HG02610 (cell line): ENCODE results near the gene RPL31.
"Not testable (repeated sequence)": the region's sequence is repeated elsewhere in the genome, so short reads cannot be mapped to it uniquely, and the experiment has no call there.

Experiments used
- ATAC-seq: cut with Tn5 transposase; IDR thresholded peaks from one replicate; pipeline ENCODE4 v1.9.1; 2021; ENCODE audit warnings: mild to moderate bottlenecking, moderate library complexity; ENCODE audit not compliant: unreplicated experiment

Gene RPL31

GRCh38 chr2:101023327-101024107, 21.4 kb downstream of the RPL31 start:
- no peak for ATAC-seq

GRCh38 chr2:101025561-101025960, 23.5 kb downstream of the RPL31 start:
- ATAC-seq = no peak

- ATAC-seq = no peak
These were observed 24.2 kb downstream of the RPL31 start for GRCh38 chr2:101026253-101026701.

- no peak for ATAC-seq
These were observed 24.9 kb downstream of the RPL31 start for GRCh38 chr2:101026923-101027469.

- no peak for ATAC-seq
These were observed 25.8 kb downstream of the RPL31 start for GRCh38 chr2:101027852-101028251.

GRCh38 chr2:101030866-101031554, 28.9 kb downstream of the RPL31 start:
- ATAC-seq = no peak

- no peak for ATAC-seq
These were observed 30.1 kb downstream of the RPL31 start for GRCh38 chr2:101032084-101032776.

- ATAC-seq = no peak
These were observed 34.5 kb downstream of the RPL31 start for GRCh38 chr2:101036562-101036961.

- ATAC-seq = no peak
These were observed 35.2 kb downstream of the RPL31 start for GRCh38 chr2:101037161-101037755.

- no peak for ATAC-seq
These were observed 36.6 kb downstream of the RPL31 start for GRCh38 chr2:101038455-101039255.

GRCh38 chr2:101040072-101040471, 38.0 kb downstream of the RPL31 start:
- ATAC-seq = no peak

GRCh38 chr2:101040761-101041160, 38.7 kb downstream of the RPL31 start:
- no peak for ATAC-seq

GRCh38 chr2:101041413-101041812, 39.3 kb downstream of the RPL31 start:
- no peak for ATAC-seq

- ATAC-seq = no peak
These were observed 43.2 kb downstream of the RPL31 start for GRCh38 chr2:101045330-101045729.

GRCh38 chr2:101047075-101047766, 45.1 kb downstream of the RPL31 start:
- no peak for ATAC-seq

- ATAC-seq = no peak
These were observed 45.7 kb downstream of the RPL31 start for GRCh38 chr2:101047774-101048173.

- no peak for ATAC-seq
These were observed 46.7 kb downstream of the RPL31 start for GRCh38 chr2:101048756-101049155.

- ATAC-seq = not testable (repeated sequence)
These were observed 48.8 kb downstream of the RPL31 start for GRCh38 chr2:101050886-101051285.

GRCh38 chr2:101052147-101052546, 50.1 kb downstream of the RPL31 start:
- no peak for ATAC-seq

GRCh38 chr2:101053117-101053516, 51.0 kb downstream of the RPL31 start:
- ATAC-seq = no peak
